Activated CD8-positive, alpha-beta memory T cell treated with anti-CD3 and anti-CD28 coated beads for 1 hour (primary cell): ENCODE data around the gene CFAP46.
"Not testable (repeated sequence)": the region's sequence is repeated elsewhere in the genome, so short reads cannot be mapped to it uniquely, and the experiment has no call there.

ENCODE experiments used
- DNase-seq, 2 donors: peaks; one replicate each; pipeline ENCODE4 v3.0.0-alpha.2; 2020; ENCODE audit warnings: low read depth in 1 of 2; ENCODE audit errors: extremely low read depth in 1 of 2

The CFAP46 gene

GRCh38 chr10:132832186-132832969, 110.0 kb downstream of the CFAP46 start:
- DNase-seq = no peak

- DNase-seq = no peak
These were observed 113.0 kb downstream of the CFAP46 start for GRCh38 chr10:132829403-132829802.

DNA sequence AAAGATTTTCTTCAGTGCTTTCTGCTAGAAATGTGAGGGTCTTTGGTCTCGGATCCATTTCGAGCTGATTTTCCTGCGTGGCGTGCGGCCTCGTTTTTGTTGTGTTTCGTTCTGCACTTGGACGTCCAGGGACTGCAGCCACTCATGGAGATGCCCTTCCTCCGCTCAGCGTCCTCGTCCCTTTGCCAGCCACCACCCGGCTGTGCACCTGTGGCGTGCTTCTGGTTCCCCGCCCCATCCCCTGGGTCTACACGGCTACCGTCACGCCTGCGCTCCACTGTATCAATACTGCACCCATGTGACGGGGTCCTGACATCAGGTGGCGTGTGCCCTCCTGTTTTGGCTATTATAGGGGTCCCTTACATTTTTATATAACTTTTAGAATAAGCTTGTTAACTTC, 113.7 kb downstream of the CFAP46 start:
- DNase-seq = no peak

DNA sequence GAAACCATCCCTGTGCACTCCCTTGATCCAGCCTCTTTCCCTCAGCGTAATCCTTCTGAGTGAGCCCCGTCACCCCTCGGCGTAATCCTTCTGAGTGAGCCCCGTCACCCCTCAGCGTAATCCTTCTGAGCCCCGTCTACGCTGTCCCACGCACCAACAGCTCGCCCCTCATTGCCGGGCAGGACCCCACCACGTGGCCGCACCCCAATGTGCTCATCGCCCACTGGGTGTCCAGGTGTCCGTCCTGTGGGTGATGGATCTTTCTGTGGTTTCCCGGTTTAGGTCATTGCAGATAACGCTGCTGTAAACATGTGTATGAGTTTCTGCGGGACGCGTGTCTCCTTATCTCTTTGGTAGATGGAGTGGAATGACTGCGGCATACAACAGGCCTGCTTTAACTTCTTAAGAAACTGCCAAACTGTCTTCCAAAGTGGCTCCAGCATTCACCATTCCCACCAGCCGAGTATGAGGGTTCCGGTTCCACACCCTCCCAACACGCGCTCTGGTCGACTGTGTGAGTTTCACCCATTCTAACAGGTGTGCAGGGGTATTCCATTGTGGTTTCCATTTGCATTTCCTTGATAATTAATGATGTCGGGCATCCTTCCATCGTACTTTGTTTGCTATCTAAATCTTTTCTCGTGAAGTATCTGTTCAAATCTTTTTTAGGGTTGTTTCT, 114.4 kb downstream of the CFAP46 start:
- DNase-seq = no peak

GRCh38 chr10:132827423-132827789, 115.0 kb downstream of the CFAP46 start:
- no peak for DNase-seq

GRCh38 chr10:132826524-132827422, 115.6 kb downstream of the CFAP46 start:
- DNase-seq = no peak

GRCh38 chr10:132825783-132826523, 116.4 kb downstream of the CFAP46 start:
- DNase-seq = not testable (repeated sequence)

DNA sequence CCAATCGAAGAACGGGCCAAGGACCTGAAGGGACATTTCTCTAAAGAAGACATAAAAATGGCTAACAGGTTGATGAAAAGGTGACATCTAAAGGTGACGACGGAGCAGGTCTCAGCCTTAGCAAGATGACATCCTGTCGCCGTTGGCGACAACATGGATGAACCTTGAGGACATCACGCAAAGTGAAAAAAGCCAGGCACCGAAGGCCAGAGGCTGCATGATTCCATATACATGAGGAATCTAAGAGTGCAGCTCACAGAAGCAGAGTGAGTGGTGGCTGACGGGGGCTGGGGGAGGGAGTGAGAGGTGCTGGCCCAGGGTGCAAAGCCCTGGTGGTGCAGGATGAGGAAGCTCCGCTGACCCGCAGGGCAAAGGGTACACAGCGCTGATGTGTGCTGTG, 122.3 kb downstream of the CFAP46 start:
- no peak for DNase-seq

GRCh38 chr10:132817701-132818211, 124.6 kb downstream of the CFAP46 start:
- no peak for DNase-seq

- DNase-seq = no peak
These were observed 125.7 kb downstream of the CFAP46 start for GRCh38 chr10:132816718-132817117.

DNA sequence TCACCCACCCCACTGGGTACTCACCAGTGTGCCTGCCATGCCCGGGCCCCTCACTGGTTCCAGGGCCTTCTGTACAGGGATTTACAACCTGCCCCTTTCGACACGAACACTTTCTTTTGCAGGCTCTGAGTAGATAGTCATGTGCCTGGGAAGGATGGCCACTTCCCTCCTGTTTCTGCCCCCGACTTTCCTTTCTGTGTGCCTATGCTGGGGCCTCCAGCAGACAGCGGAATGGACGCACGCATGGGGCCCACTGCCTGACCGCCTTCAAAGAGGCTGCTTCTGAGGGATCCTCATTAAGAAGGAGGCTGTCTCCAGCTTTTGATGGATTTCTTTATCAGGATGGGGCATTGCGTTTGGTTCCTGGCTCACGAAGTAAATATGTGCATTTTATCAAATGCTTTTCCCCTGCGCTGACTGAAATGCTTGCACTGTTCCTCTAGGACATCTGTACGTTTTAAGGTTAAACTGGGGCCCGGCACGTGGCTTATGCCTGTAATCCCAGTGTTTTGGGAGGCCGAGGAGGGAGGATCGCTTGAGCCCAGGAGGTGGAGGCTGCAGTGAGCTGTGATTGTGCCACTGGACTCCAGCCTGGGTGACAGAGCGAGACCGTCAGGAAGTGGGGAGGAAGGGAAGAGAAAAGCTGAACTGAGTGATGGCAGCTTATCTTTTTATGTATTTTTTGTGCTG, 127.1 kb downstream of the CFAP46 start:
- no peak for DNase-seq

DNA sequence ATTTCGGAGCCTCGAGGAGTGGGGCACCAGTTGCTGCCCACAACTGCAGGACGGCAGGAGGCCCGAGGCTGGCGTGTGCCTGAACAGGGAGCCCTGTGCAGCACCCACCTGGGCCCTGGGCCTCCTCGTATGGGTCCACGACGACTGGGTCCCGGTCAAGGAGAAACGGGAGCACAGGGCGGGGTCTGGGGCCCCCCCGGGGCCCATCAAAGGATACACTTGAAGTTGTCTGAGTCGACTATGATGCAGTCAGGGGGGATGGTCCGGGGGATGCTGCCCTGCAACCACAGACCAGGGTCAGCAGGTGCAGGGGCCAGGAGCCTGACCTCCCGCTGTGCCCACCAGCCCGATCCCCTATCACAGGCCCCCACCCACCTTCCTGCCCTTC, 127.9 kb downstream of the CFAP46 start:
- DNase-seq = no peak

DNA sequence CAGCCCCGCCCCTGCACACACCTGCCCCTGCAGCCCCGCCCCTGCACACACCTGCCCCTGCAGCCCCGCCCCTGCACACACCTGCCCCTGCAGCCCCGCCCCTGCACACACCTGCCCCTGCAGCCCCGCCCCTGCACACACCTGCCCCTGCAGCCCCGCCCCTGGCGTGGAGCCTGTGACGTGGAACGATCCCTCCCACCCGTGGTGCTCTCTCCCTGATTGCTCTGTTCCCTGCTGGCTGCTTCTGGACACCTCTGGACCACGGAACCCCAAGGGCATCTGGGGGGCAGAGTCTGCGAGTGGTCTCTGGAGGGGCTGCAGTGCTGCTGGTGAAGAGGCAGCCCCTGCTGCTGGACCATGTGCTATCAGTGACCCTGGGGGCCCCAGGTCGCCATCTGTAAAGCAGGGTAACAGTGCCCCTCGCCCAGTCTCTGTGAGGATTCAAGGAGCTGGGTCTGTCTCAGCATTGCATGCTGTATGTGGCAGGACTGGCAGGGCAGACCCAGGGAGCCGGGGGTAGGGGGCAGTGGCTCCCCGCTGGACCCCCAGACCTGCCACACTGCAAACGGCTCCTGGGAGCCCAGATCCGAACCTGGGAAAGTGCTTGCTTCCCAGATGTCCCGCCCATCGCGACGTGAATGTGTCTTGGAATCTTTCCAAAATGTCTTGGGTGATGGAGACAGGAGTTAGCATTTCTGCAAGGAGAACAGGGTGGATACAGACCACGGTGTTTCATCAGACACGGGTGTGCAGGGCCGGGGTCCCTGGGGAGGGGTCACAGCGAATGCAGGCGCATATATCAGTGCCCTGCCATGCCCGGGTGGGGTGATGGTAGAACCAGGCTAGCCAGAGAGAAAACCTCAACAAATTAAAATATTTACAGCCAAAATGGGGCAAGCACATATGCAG, 128.6 kb downstream of the CFAP46 start:
- DNase-seq = no peak

GRCh38 chr10:132813001-132813401, 129.4 kb downstream of the CFAP46 start:
- no peak for DNase-seq

GRCh38 chr10:132812520-132812919, 129.8 kb downstream of the CFAP46 start:
- DNase-seq = no peak

DNA sequence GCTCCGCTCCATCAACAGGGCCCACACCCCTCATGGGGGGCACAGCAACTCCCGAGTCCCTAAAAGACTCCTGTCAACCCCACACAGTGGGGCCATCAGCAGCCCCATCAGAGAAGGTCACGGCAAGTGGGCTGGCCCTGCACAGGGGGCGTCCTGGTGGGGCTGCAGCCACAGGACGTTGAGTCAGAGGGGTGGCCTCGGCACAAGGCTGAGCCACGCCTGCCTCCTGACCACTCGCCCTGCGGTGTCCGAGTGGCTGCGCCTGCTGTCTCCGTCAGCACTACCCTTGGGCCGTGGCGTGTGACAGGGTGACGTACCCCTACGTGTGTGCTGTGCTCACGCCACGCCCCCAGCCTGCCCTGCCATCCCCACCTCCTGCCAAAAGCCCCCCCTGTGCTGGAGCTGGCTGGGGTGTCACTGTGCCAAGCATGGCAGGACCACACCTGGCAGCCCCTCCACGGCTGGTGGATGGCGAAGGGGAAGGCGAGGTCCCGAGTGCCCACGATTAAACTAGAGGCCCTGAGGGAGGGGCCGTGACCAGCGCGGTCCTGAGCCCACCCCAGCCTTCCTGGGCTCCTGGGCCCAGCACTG, 130.4 kb downstream of the CFAP46 start:
- DNase-seq = no peak

DNA sequence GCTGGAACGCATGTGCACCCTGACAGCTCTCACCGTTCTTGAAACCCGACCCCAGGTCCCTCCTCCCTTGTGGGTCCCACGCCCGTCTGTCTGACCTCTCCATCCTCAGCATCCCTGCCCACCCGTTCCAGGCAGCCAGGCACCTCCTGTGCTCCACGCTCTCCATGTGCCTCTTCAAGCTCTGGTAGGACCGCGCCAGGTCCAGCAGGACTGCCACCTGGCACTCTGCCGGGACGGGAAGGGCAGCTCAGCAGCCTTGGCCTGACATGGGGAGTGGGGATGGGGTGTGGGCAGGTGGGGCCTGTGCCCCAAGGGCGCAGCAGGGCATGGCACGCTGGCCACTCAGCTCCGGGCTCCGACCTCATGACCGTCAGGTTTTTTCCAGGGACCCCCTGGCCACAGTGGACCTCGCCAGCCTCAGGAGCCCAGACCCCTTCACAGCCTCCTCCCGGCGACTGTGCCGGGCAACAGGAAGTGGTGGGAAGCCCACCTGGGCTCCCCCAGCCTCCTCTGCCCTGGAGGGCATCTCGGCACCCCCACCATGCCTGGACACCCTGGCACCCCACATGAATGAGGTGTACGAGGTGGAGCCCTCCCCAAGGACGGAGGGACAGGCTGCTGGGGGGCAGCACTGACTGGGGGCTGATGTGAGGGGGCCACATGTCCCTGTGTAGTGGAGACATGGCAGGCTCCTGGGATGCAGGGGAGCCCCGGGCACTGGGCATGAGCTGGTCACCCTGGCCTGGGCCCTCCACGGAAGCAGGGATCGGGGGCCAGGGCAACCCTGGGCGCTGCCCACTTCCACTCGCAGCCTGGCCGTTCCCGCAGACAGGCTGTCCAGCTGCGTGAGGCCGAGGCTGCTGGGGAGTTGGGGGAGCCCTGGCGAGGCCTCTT, 131.3 kb downstream of the CFAP46 start:
- DNase-seq = no peak
